Gastrocnemius medialis (tissue), 4 donors: ENCODE measurements around the gene MYO1E.

ENCODE experiments used
- POLR2A ChIP-seq, 2 donors: fragments of 450-650 bp; IDR thresholded peaks; one replicate each; pipeline ENCODE4 v1.6.1; 2017; ENCODE audit warnings: antibody characterized with exemption in 2 of 2, mild to moderate bottlenecking in 2 of 2, moderate library complexity in 2 of 2
- TF ChIP-seq, protein P1 (sequence below), 5 experiments: fragments of 450-650 bp in 3 of 5; fragments of 200-600 bp in 2 of 5; sonication (generic) in 2 of 5; IDR thresholded peaks in 4 of 5; conservative IDR thresholded peaks in 1 of 5; 1 replicate in 4 of 5; 2 replicates in 1 of 5; pipeline ENCODE4 v1.5.1; 2016 to 2019; ENCODE audit warnings: antibody characterized with exemption in 5 of 5, mild to moderate bottlenecking in 3 of 5, moderate library complexity in 3 of 5

DNA sequence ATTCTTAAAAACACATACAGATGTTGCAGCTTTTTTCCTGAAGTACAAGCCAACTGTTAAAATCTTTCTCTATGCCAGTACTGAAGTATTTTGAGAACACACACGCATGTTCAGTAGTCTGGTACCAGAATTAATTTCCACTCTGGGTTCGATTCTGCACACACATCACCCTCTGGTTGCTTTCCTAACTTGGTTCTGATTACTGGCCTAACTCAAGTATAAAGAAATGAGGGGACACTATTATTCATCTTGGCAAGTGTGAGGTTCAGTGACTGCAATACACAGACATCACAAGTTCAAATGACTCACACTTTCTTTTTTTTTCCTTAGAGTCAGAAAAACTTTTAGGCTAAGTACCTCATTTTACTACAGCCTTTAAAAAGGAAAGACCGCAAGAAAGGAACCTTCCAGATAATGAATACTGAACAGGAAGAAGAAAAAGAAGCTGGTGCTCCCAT lies 203.4 kb downstream of the MYO1E start:
- TF ChIP-seq, protein P1, sequence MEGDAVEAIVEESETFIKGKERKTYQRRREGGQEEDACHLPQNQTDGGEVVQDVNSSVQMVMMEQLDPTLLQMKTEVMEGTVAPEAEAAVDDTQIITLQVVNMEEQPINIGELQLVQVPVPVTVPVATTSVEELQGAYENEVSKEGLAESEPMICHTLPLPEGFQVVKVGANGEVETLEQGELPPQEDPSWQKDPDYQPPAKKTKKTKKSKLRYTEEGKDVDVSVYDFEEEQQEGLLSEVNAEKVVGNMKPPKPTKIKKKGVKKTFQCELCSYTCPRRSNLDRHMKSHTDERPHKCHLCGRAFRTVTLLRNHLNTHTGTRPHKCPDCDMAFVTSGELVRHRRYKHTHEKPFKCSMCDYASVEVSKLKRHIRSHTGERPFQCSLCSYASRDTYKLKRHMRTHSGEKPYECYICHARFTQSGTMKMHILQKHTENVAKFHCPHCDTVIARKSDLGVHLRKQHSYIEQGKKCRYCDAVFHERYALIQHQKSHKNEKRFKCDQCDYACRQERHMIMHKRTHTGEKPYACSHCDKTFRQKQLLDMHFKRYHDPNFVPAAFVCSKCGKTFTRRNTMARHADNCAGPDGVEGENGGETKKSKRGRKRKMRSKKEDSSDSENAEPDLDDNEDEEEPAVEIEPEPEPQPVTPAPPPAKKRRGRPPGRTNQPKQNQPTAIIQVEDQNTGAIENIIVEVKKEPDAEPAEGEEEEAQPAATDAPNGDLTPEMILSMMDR (IDR thresholded peaks at IDR 0.05 in 4 of 5, conservative IDR thresholded peaks at IDR 0.05 in 1 of 5) = no peak
- no peak for TF ChIP-seq POLR2A (IDR thresholded peaks at IDR 0.05)
